HG02798 (cell line): ENCODE data around the gene PSMB8.

Source experiments
- ATAC-seq: cut with Tn5 transposase; IDR thresholded peaks from one replicate; pipeline ENCODE4 v1.9.1; 2021; ENCODE audit warnings: mild to moderate bottlenecking; ENCODE audit not compliant: unreplicated experiment, poor library complexity

PSMB8 gene

GRCh38 chr6:32799740-32800139, 44.1 kb downstream of the PSMB8 start:
- ATAC-seq = no peak

GRCh38 chr6:32799168-32799567, 44.7 kb downstream of the PSMB8 start:
- no peak for ATAC-seq

- ATAC-seq = no peak
Observed at GRCh38 chr6:32796848-32797776, 46.7 kb downstream of the PSMB8 start.

GRCh38 chr6:32794510-32794909, 49.3 kb downstream of the PSMB8 start:
- no peak for ATAC-seq

- no peak for ATAC-seq
Observed at GRCh38 chr6:32792901-32793435, 50.9 kb downstream of the PSMB8 start.
